Smooth muscle cell (in vitro differentiated cells): ENCODE measurements around the gene BFSP2. TPM values are rescaled to one million over a fixed set of nuclear protein-coding genes. Genes with fewer than 3 reads are reported as not detected.

Source experiments
- DNase-seq: peaks from one replicate; lab custom pipeline; 2025; ENCODE audit not compliant: unreplicated experiment; lab: John Stamatoyannopoulos, UW
- H2AFZ ChIP-seq: fragments of 200-600 bp; sonication (generic); 2 replicates; pipeline ENCODE4 v1.6.0; 2016; ENCODE audit warnings: antibody characterized with exemption, low read depth, mild to moderate bottlenecking
- H3F3A ChIP-seq: fragments of 200-600 bp; sonication (generic); 2 replicates; pipeline ENCODE4 v1.6.0; 2017; ENCODE audit warnings: antibody characterized with exemption, low read depth
- H3K27ac ChIP-seq: fragments of 200-600 bp; sonication (generic); 2 replicates; pipeline ENCODE4 v1.5.1; 2016; ENCODE audit warnings: low read depth, mild to moderate bottlenecking
- H3K27me3 ChIP-seq: fragments of 200-600 bp; sonication (generic); 2 replicates; pipeline ENCODE4 v1.6.1; 2016; ENCODE audit warnings: low read depth, mild to moderate bottlenecking
- H3K36me3 ChIP-seq: fragments of 200-600 bp; sonication (generic); 2 replicates; pipeline ENCODE4 v1.5.1; 2016; ENCODE audit warnings: low read depth
- H3K4me1 ChIP-seq: fragments of 200-600 bp; sonication (generic); 2 replicates; pipeline ENCODE4 v1.5.1; 2016; ENCODE audit warnings: low read depth
- H3K4me2 ChIP-seq: fragments of 200-600 bp; sonication (generic); 2 replicates; pipeline ENCODE4 v1.6.0; 2016; ENCODE audit warnings: mild to moderate bottlenecking
- H3K4me3 ChIP-seq: fragments of 200-600 bp; sonication (generic); 2 replicates; pipeline ENCODE4 v1.5.1; 2016; ENCODE audit warnings: mild to moderate bottlenecking
- H3K79me2 ChIP-seq: fragments of 200-600 bp; sonication (generic); 2 replicates; pipeline ENCODE4 v1.6.0; 2016; ENCODE audit warnings: low read depth, mild to moderate bottlenecking
- H3K9ac ChIP-seq: fragments of 200-600 bp; sonication (generic); 2 replicates; pipeline ENCODE4 v1.6.0; 2016; ENCODE audit warnings: low read depth
- H3K9me3 ChIP-seq: fragments of 200-600 bp; sonication (generic); replicated peaks from 2 replicates; pipeline ENCODE4 v1.5.1; 2016; ENCODE audit warnings: low read depth
- H4K20me1 ChIP-seq: fragments of 200-600 bp; sonication (generic); 2 replicates; pipeline ENCODE4 v1.6.0; 2016; ENCODE audit warnings: low read depth
- CTCF ChIP-seq: fragments of 200-600 bp; sonication (generic); IDR thresholded peaks from 2 replicates; pipeline ENCODE4 v1.5.1; 2017; ENCODE audit warnings: borderline replicate concordance, mild to moderate bottlenecking, antibody characterized with exemption; ENCODE audit not compliant: insufficient read depth, poor library complexity, severe bottlenecking
- WGBS: methylation state at CpG from one replicate; pipeline ENCODE4 v1.1.7; 2016; ENCODE audit warnings: low lambda C conversion rate; 5-methylcytosine and 5-hydroxymethylcytosine counted together
- polyA plus RNA-seq: library from polyadenylated mRNA; unstranded; fragments of >200 nt; fragmentation: Nextera tagmentation; extraction: Ambion mirVana; gene quantifications from 2 replicates; pipeline ENCODE4 v1.2.1, GENCODE V29; 2016
- total RNA-seq: library from RNA; depleted of rRNA; stranded (reverse); fragments of >200 nt; gene quantifications from 2 replicates; pipeline ENCODE4 v1.2.3, GENCODE V29; 2014

Gene BFSP2
- total and polyA plus RNA-seq, 2 experiments from 2014 or later: not detected

DNA sequence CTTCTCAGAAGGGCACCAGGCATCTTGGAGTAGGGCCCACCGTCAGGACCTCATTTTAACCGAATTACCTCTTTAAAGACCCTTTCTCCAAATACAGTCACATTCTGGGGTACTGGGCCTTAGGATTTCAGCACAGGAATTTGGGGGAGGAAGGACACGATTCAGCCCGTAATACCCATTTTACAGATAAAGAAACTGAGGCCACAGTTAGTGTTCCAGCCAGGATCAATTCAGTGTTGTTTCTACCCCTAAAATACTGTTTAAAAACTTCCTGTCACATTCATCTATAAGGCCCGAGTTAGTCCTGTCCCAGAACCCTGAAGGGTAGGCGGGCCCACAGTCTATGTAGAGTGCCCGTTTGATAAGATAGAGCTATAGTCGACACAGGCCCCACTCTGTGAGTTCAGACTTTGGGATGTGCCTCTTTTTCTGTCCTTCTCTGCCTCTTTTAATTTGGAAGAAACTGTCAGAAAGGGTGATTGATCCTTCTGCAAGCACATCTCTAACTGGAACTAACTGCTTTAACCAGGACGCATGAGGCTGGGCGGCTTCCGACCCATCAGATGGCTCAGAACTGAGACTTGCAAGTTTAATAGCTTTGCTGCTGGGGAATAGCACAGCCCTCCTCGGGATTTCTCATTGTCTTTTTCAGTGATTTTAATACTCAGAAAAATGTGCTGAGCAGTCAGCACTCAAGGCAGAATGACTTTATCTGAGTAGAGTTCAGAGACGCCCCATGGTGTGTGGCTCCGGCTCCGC lies 19.5 kb downstream of the BFSP2 start:
- Histone ChIP-seq H3K4me1 (peaks cover 5% of the 10 kb centered on the region), H3K9me3 (no peaks in the 10 kb centered on the region), H3K79me2 (no peaks in the 10 kb centered on the region), H2AFZ (no peak overlapping the region), H3K4me2 (no peak overlapping the region), H3K36me3 (no peaks in the 10 kb centered on the region), H3K27me3 (no peaks in the 10 kb centered on the region), H3K9ac (no peak overlapping the region), H4K20me1 (no peaks in the 10 kb centered on the region), H3K27ac (no peak overlapping the region), H3K4me3 (no peak overlapping the region), H3F3A (no peaks in the 10 kb centered on the region)
- no peak for DNase-seq
- no peak for TF ChIP-seq CTCF
- 88% methylated on average over 15 of the region's 15 CpGs for WGBS

DNA sequence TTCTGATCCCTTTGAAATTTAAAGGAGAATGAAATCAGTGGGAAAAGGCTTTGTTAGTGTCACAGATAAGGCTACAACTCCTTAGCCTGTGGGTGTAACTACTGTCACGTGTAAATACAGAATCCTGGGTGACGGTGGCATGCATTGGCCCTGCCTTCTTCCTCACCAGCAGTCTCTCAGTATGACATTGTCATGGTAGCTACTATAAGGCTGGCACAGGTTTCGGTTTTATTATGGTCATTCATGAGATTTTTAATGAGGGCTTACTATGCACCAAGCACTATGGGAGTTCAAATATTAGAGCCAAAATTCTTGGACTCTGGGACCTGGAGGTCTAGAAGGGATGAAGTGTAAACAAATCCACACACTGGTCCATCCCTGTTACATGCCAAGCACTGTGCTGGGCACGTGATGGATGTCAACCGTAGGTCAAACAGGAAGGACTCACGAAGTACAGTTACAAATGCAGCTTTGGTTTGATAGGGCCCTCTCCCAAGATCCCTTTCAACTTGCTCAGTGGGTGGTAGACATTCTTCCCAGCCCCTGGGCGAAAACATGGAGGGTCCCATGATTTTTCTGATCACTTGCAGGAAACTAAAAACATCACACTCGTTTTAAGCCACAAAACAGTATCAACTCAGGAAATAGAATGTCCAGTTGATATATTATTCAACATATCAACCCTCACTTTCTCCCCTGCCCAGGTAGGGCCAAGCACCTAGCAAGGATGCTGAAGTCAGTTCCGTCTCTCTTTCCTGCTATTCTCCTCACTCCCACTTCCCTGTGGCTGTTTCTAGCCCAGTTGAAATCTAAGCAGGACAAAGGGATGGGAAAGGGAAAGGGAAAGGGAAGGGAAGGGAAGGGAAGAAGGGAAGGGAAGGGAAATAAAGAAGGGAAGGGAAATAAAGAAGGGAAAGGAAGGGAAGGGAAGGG lies 25.3 kb downstream of the BFSP2 start:
- no peak overlapping the region for H3K4me2 ChIP-seq
- H3F3A ChIP-seq: no peaks in the 10 kb centered on the region
- no peaks in the 10 kb centered on the region for H3K79me2 ChIP-seq
- no peak overlapping the region for H3K27ac ChIP-seq
- no peak overlapping the region for H3K9ac ChIP-seq
- no peaks in the 10 kb centered on the region for H3K36me3 ChIP-seq
- no peak for TF ChIP-seq CTCF
- WGBS: 90% methylated on average over 9 of the region's 9 CpGs
- no peaks in the 10 kb centered on the region for H3K9me3 ChIP-seq
- no peaks in the 10 kb centered on the region for H4K20me1 ChIP-seq
- peaks cover 5% of the 10 kb centered on the region for H3K4me1 ChIP-seq
- no peak overlapping the region for H2AFZ ChIP-seq
- DNase-seq: no peak
- H3K4me3 ChIP-seq: no peak overlapping the region
- no peaks in the 10 kb centered on the region for H3K27me3 ChIP-seq

DNA sequence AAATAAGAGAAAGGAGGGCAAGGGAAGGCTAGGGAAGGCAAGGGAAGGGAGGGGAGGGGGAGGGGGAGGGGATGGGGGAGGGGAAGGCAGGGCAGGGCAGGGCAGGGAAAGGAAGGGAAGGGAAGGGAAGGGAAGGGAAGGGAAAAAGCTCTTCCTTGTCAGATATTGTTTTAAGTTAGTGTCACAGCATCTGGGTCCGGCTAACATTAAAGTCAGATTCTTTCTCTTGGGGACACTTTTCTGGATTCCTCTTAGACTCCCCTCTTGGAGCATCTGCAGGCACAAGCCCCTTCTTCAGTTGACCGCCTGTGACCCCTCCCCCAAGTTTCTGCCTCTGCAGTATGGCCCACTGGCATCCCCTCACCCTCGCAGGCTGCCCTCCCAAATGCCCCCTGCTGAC lies 26.0 kb downstream of the BFSP2 start:
- Histone ChIP-seq H3F3A (no peaks in the 10 kb centered on the region), H4K20me1 (no peaks in the 10 kb centered on the region), H3K9me3 (no peaks in the 10 kb centered on the region), H3K27me3 (no peaks in the 10 kb centered on the region), H3K4me1 (peaks cover 1% of the 10 kb centered on the region), H2AFZ (no peak overlapping the region), H3K27ac (peak overlapping the region; percentile 81), H3K79me2 (no peaks in the 10 kb centered on the region), H3K36me3 (no peaks in the 10 kb centered on the region), H3K9ac (no peak overlapping the region), H3K4me3 (no peak overlapping the region), H3K4me2 (peak overlapping the region; percentile 18)
- DNase-seq: no peak
- WGBS: 84% methylated on average over 3 of the region's 3 CpGs
- no peak for TF ChIP-seq CTCF
